H1 (cell line): ENCODE data around the gene USH2A. TPM values are rescaled to one million over a fixed set of nuclear protein-coding genes. Genes with fewer than 3 reads are reported as not detected.

ENCODE experiments used
- BACH1 ChIP-seq: IDR thresholded peaks from 2 replicates; pipeline ENCODE4 v1.6.1; 2012; ENCODE audit warnings: low read length, improper control_type of control experiment
- EP300 ChIP-seq, 2 experiments: IDR thresholded peaks; 1 replicate in 1 of 2; 2 replicates in 1 of 2; pipeline ENCODE4 v1.6.1; 2011 to 2012; ENCODE audit warnings: low read depth in 2 of 2, low read length in 2 of 2, mild to moderate bottlenecking in 2 of 2, borderline replicate concordance in 1 of 2, inconsistent platforms in 1 of 2, moderate library complexity in 1 of 2
- GABPA ChIP-seq: IDR thresholded peaks from 2 replicates; pipeline ENCODE4 v1.6.1; 2011; ENCODE audit warnings: mild to moderate bottlenecking, low read length, moderate library complexity, borderline replicate concordance; ENCODE audit not compliant: insufficient read depth
- KDM5A ChIP-seq: fragments of 200-600 bp; IDR thresholded peaks from 2 replicates; pipeline ENCODE4 v1.7.1; 2012; ENCODE audit warnings: mild to moderate bottlenecking, low read length, inconsistent platforms, mixed read lengths
- SIN3A ChIP-seq, 2 experiments: IDR thresholded peaks in 1 of 2; conservative IDR thresholded peaks in 1 of 2; 2 replicates each; pipeline ENCODE4 v1.6.1; 2011 to 2012; ENCODE audit warnings: low read length in 2 of 2, improper control_type of control experiment in 1 of 2, low read depth in 1 of 2, mild to moderate bottlenecking in 1 of 2
- TBP ChIP-seq: IDR thresholded peaks from 2 replicates; pipeline ENCODE4 v1.6.1; 2011; ENCODE audit warnings: low read depth, low read length, improper control_type of control experiment
- polyA plus RNA-seq, 7 experiments: library from polyadenylated mRNA; depleted of rRNA in 3 of 7; stranded (reverse) in 5 of 7; unstranded in 2 of 7; fragments of >200 nt in 5 of 7; fragments of 200-250 nt in 2 of 7; gene quantifications; 1 replicate in 5 of 7; 2 replicates in 1 of 7; 4 replicates in 1 of 7; pipeline versions ENCODE4 v1.2.1 to v1.2.3, GENCODE V29; 2011 to 2013; ENCODE audit warnings: missing spikeins in 2 of 7, mixed read lengths in 2 of 7
- total RNA-seq: library from RNA; stranded (reverse); fragmentation: NEBNext Ultra II Directional; extraction: Animal tissue kit (Norgen Biotek cat#: 25700); gene quantifications from 2 replicates; pipeline ENCODE4 v1.2.1, GENCODE V29; 2021

The USH2A gene
- total and polyA plus RNA-seq, 2 of the 8 experiments (the other 6 are each of a cell fraction or from before 2014, with no cell fraction given) = 0.02 to 0.17 TPM

DNA sequence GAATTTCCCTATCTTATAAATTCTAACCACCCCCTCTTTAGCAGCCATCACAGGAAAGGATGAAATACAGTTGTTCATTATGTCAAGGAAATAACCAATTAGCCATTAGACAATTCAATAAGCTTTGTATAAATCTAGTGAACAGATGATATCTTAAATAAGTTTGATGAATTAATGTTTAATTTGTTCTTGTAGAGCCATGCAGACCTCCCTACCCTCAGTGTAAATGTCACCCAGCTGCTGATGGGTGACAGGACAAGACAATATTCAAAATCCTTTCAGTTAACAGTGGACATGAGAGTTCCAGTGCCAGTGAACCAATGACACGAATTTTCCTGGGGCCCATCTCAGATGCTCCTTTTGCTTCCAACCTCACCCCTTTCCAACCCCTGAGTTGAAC, 460.2 kb downstream of the USH2A start (continued):
- no peak for TF ChIP-seq EP300 (IDR thresholded peaks at IDR 0.05; ENCODE audit: borderline replicate concordance in 1 of 2, low read depth in 2 of 2, low read length in 2 of 2)
- no peak for TF ChIP-seq KDM5A
- no peak for TF ChIP-seq BACH1
- TF ChIP-seq GABPA = no peak
- no peak for TF ChIP-seq TBP
- no peak for TF ChIP-seq SIN3A (conservative IDR thresholded peaks at IDR 0.05 in 1 of 2, IDR thresholded peaks at IDR 0.05 in 1 of 2; ENCODE audit: low read depth in 1 of 2, low read length in 2 of 2)
